Measurements from ENCODE around the gene ACOXL. TPM values are rescaled to one million over a fixed set of nuclear protein-coding genes. Genes with fewer than 3 reads are reported as not detected.

ACOXL gene
- total RNA-seq, 2 experiments from 2014 or later, result not detected

GRCh38 chr2:110800611-110801402 is 68.4 kb downstream of the ACOXL start:
- DNase-seq, result no peak
- H3K27me3 ChIP-seq (ENCODE audit: control insufficient read depth in 1 of 2, insufficient read depth in 2 of 2, low read length in 2 of 2), result peaks cover 4 to 12% of the 10 kb centered on the region in 2 experiments
- H3K27ac ChIP-seq (ENCODE audit: low read depth in 1 of 2, low read length in 2 of 2), result no peak overlapping the region
- H3K4me3 ChIP-seq (ENCODE audit: low read length), result no peak overlapping the region
- intact Hi-C loops (cut with DNase I, micrococcal nuclease), result no loop called here
- Mint-ChIP-seq H3K27me3 (peaks cover 58% of the 10 kb centered on the region), H3K4me3 (no peak overlapping the region), H3K9me3 (peaks cover 4% of the 10 kb centered on the region), H3K36me3 (ENCODE audit: low read depth) (no peaks in the 10 kb centered on the region), H3K27ac (no peak overlapping the region), H3K4me1 (ENCODE audit: low read depth) (no peaks in the 10 kb centered on the region)
- H3K9me3 ChIP-seq (ENCODE audit: control insufficient read depth in 1 of 2, insufficient read depth in 1 of 2, low read length in 2 of 2), result no peaks in the 10 kb centered on the region
- no peak for ATAC-seq (ENCODE audit: poor library complexity)
- no peak for TF ChIP-seq CTCF (IDR thresholded peaks at IDR 0.05)
- peaks cover 11% of the 10 kb centered on the region for H3K4me1 ChIP-seq (ENCODE audit: insufficient read depth, low read length)
- POLR2A ChIA-PET, result no interaction called here
- H3K36me3 ChIP-seq (ENCODE audit: insufficient read depth, low read length), result no peaks in the 10 kb centered on the region
- CTCF ChIA-PET, result no interaction called here

- H3K27me3 Mint-ChIP-seq, result peaks cover 53% of the 10 kb centered on the region
Observed at GRCh38 chr2:110802208-110802932, 70.0 kb downstream of the ACOXL start.

GRCh38 chr2:110804433-110804832 is 72.1 kb downstream of the ACOXL start:
- Histone ChIP-seq H3K27me3 (ENCODE audit: control insufficient read depth in 1 of 2, insufficient read depth in 2 of 2, low read length in 2 of 2) (peaks cover 4 to 12% of the 10 kb centered on the region in 2 experiments), H3K27ac (ENCODE audit: low read depth in 1 of 2, low read length in 2 of 2) (no peak overlapping the region), H3K4me1 (ENCODE audit: insufficient read depth, low read length) (peaks cover 11% of the 10 kb centered on the region), H3K4me3 (ENCODE audit: low read length) (no peak overlapping the region), H3K36me3 (ENCODE audit: insufficient read depth, low read length) (no peaks in the 10 kb centered on the region), H3K9me3 (ENCODE audit: control insufficient read depth in 1 of 2, insufficient read depth in 1 of 2, low read length in 2 of 2) (no peaks in the 10 kb centered on the region)
- TF ChIP-seq CTCF (IDR thresholded peaks at IDR 0.05), result no peak
- no peak for DNase-seq
- Mint-ChIP-seq H3K9me3 (peaks cover 4% of the 10 kb centered on the region), H3K27ac (no peak overlapping the region), H3K27me3 (peaks cover 40% of the 10 kb centered on the region), H3K4me1 (ENCODE audit: low read depth) (no peaks in the 10 kb centered on the region), H3K4me3 (no peak overlapping the region), H3K36me3 (ENCODE audit: low read depth) (no peaks in the 10 kb centered on the region)
- ATAC-seq (ENCODE audit: poor library complexity), result no peak
- ChIA-PET POLR2A (no interaction called here), CTCF (no interaction called here)
- intact Hi-C loops (cut with DNase I, micrococcal nuclease), result no loop called here

More at GRCh38 chr2:110802208-110802932, 70.0 kb downstream of the ACOXL start:
- no peaks in the 10 kb centered on the region for H3K9me3 ChIP-seq (ENCODE audit: control insufficient read depth in 1 of 2, insufficient read depth in 1 of 2, low read length in 2 of 2)
- Mint-ChIP-seq H3K4me3 (no peak overlapping the region), H3K9me3 (peaks cover 4% of the 10 kb centered on the region), H3K4me1 (ENCODE audit: low read depth) (no peaks in the 10 kb centered on the region), H3K36me3 (ENCODE audit: low read depth) (no peaks in the 10 kb centered on the region), H3K27ac (no peak overlapping the region)
- ATAC-seq (ENCODE audit: poor library complexity), result no peak
- TF ChIP-seq CTCF (IDR thresholded peaks at IDR 0.05), result no peak
- ChIA-PET CTCF (no interaction called here), POLR2A (no interaction called here)
- no peak for DNase-seq
- peaks cover 4 to 12% of the 10 kb centered on the region in 2 experiments for H3K27me3 ChIP-seq (ENCODE audit: control insufficient read depth in 1 of 2, insufficient read depth in 2 of 2, low read length in 2 of 2)
- H3K4me3 ChIP-seq (ENCODE audit: low read length), result no peak overlapping the region
- H3K36me3 ChIP-seq (ENCODE audit: insufficient read depth, low read length), result no peaks in the 10 kb centered on the region
- H3K4me1 ChIP-seq (ENCODE audit: insufficient read depth, low read length), result peaks cover 11% of the 10 kb centered on the region
- intact Hi-C loops (cut with DNase I, micrococcal nuclease), result no loop called here
- no peak overlapping the region for H3K27ac ChIP-seq (ENCODE audit: low read depth in 1 of 2, low read length in 2 of 2)

Measured in CD4-positive, alpha-beta T cell (primary cell).